ENCODE measurements around the gene NUCB2. TPM values are rescaled to one million over a fixed set of nuclear protein-coding genes. Genes with fewer than 3 reads are reported as not detected.

The NUCB2 gene
- total and polyA plus RNA-seq, 10 of the 15 experiments (the other 5 are each of a cell fraction or from before 2014, with no cell fraction given) = 16.0 to 74.1 (median 52.1) TPM

DNA sequence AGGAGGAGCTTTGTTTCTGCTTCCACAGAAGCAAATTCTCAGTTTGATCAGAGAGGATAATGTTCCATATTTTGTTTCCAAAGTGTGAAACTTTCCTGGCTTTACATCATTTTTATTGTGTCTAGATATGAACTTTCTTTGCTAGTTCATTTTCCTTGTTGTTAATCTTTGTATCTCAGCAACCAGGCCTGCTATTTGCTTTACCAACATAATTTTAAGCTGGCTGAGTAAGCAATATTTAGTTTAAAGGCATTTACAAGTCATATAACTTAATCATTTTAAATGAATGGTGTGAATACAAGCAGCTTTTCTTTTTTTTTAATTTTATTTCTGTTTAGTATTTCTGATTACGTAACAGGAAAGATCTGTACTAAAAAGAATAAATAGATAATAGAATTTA, 15.2 kb downstream of the NUCB2 start:
- RAD21 ChIA-PET (ENCODE audit: unreplicated experiment) = no interaction called here
- CTCF ChIA-PET = interaction anchor here (0.9 kb wide), 1 partner anchor 9 kb away, joined by 4 read pairs; no protein-coding TSS in a partner anchor

More for the DNA sequence above, 15.2 kb downstream of the NUCB2 start:
- Histone ChIP-seq H3K4me3 (no peak overlapping the region), H3K9ac (ENCODE audit: control insufficient read depth, insufficient read depth, low read length) (no peak overlapping the region), H3K27ac (ENCODE audit: control insufficient read depth, insufficient read depth) (no peak overlapping the region), H2AFZ (ENCODE audit: control insufficient read depth, low read depth, low read length) (no peak overlapping the region), H3K79me2 (ENCODE audit: control insufficient read depth, insufficient read depth, low read length) (no peaks in the 10 kb centered on the region), H3K27me3 (replicated peaks in 1 of 2; ENCODE audit: control insufficient read depth in 2 of 2, insufficient read depth in 2 of 2, low read length in 1 of 2) (no peaks in the 10 kb centered on the region), H4K20me1 (ENCODE audit: control insufficient read depth, insufficient read depth) (no peaks in the 10 kb centered on the region), H3K9me3 (replicated peaks; ENCODE audit: control insufficient read depth, insufficient read depth, low read length) (no peaks in the 10 kb centered on the region), H3K36me3 (ENCODE audit: control insufficient read depth in 2 of 2, insufficient read depth in 2 of 2, low read length in 1 of 2) (no peaks in the 10 kb centered on the region; a peak in 1 of 4 replicates), H3K4me1 (ENCODE audit: control insufficient read depth, insufficient read depth, low read length) (peaks cover 7% of the 10 kb centered on the region; the same call in 1 of the 2 replicates), H3K4me2 (ENCODE audit: control insufficient read depth, insufficient read depth) (no peak overlapping the region)
- in situ Hi-C loops (cut with MboI) = no loop called here
- DNase-seq (ENCODE audit: low read depth, low spot score) = no peak
- TF ChIP-seq HDAC6 (IDR thresholded peaks at IDR 0.05; ENCODE audit: unreplicated experiment) (no peak), BCL11A (IDR thresholded peaks at IDR 0.05; ENCODE audit: low read depth, low read length) (no peak), SPI1 (IDR thresholded peaks at IDR 0.05; ENCODE audit: borderline replicate concordance, insufficient read depth, low read depth, low read length) (no peak), ZBED1 (IDR thresholded peaks at IDR 0.05; ENCODE audit: borderline replicate concordance) (no peak), MYB (IDR thresholded peaks at IDR 0.05; ENCODE audit: borderline replicate concordance, low read depth, low read length) (no peak), YBX1 (IDR thresholded peaks at IDR 0.05) (no peak), RAD21 (IDR thresholded peaks at IDR 0.05; ENCODE audit: insufficient read depth, low read depth, low read length) (no peak), NR2C2 (IDR thresholded peaks at IDR 0.05; ENCODE audit: borderline replicate concordance, control insufficient read depth, insufficient read length, low read depth) (no peak), POLR2AphosphoS2 (IDR thresholded peaks at IDR 0.05; ENCODE audit: low read depth, low read length) (no peak)
- TF ChIP-seq, protein P1, sequence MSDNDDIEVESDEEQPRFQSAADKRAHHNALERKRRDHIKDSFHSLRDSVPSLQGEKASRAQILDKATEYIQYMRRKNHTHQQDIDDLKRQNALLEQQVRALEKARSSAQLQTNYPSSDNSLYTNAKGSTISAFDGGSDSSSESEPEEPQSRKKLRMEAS (IDR thresholded peaks at IDR 0.05; ENCODE audit: low read depth, low read length) = no peak
- TF ChIP-seq, protein P2, sequence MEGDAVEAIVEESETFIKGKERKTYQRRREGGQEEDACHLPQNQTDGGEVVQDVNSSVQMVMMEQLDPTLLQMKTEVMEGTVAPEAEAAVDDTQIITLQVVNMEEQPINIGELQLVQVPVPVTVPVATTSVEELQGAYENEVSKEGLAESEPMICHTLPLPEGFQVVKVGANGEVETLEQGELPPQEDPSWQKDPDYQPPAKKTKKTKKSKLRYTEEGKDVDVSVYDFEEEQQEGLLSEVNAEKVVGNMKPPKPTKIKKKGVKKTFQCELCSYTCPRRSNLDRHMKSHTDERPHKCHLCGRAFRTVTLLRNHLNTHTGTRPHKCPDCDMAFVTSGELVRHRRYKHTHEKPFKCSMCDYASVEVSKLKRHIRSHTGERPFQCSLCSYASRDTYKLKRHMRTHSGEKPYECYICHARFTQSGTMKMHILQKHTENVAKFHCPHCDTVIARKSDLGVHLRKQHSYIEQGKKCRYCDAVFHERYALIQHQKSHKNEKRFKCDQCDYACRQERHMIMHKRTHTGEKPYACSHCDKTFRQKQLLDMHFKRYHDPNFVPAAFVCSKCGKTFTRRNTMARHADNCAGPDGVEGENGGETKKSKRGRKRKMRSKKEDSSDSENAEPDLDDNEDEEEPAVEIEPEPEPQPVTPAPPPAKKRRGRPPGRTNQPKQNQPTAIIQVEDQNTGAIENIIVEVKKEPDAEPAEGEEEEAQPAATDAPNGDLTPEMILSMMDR (IDR thresholded peaks at IDR 0.05 in 2 of 3, conservative IDR thresholded peaks at IDR 0.05 in 1 of 3; ENCODE audit: control insufficient read depth in 2 of 3, extremely low read depth in 1 of 3, insufficient read depth in 1 of 3, low read depth in 3 of 3, low read length in 3 of 3) = no peak
- TF ChIP-seq, protein P3, sequence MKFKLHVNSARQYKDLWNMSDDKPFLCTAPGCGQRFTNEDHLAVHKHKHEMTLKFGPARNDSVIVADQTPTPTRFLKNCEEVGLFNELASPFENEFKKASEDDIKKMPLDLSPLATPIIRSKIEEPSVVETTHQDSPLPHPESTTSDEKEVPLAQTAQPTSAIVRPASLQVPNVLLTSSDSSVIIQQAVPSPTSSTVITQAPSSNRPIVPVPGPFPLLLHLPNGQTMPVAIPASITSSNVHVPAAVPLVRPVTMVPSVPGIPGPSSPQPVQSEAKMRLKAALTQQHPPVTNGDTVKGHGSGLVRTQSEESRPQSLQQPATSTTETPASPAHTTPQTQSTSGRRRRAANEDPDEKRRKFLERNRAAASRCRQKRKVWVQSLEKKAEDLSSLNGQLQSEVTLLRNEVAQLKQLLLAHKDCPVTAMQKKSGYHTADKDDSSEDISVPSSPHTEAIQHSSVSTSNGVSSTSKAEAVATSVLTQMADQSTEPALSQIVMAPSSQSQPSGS (IDR thresholded peaks at IDR 0.05; ENCODE audit: low read length) = no peak
- TF ChIP-seq, protein P4, sequence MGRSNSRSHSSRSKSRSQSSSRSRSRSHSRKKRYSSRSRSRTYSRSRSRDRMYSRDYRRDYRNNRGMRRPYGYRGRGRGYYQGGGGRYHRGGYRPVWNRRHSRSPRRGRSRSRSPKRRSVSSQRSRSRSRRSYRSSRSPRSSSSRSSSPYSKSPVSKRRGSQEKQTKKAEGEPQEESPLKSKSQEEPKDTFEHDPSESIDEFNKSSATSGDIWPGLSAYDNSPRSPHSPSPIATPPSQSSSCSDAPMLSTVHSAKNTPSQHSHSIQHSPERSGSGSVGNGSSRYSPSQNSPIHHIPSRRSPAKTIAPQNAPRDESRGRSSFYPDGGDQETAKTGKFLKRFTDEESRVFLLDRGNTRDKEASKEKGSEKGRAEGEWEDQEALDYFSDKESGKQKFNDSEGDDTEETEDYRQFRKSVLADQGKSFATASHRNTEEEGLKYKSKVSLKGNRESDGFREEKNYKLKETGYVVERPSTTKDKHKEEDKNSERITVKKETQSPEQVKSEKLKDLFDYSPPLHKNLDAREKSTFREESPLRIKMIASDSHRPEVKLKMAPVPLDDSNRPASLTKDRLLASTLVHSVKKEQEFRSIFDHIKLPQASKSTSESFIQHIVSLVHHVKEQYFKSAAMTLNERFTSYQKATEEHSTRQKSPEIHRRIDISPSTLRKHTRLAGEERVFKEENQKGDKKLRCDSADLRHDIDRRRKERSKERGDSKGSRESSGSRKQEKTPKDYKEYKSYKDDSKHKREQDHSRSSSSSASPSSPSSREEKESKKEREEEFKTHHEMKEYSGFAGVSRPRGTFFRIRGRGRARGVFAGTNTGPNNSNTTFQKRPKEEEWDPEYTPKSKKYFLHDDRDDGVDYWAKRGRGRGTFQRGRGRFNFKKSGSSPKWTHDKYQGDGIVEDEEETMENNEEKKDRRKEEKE (IDR thresholded peaks at IDR 0.05) = no peak
- TF ChIP-seq, protein P5, sequence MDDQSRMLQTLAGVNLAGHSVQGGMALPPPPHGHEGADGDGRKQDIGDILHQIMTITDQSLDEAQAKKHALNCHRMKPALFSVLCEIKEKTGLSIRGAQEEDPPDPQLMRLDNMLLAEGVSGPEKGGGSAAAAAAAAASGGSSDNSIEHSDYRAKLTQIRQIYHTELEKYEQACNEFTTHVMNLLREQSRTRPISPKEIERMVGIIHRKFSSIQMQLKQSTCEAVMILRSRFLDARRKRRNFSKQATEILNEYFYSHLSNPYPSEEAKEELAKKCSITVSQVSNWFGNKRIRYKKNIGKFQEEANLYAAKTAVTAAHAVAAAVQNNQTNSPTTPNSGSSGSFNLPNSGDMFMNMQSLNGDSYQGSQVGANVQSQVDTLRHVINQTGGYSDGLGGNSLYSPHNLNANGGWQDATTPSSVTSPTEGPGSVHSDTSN (IDR thresholded peaks at IDR 0.05; ENCODE audit: insufficient replicate concordance, low read depth, low read length) = no peak
- TF ChIP-seq, protein P6, sequence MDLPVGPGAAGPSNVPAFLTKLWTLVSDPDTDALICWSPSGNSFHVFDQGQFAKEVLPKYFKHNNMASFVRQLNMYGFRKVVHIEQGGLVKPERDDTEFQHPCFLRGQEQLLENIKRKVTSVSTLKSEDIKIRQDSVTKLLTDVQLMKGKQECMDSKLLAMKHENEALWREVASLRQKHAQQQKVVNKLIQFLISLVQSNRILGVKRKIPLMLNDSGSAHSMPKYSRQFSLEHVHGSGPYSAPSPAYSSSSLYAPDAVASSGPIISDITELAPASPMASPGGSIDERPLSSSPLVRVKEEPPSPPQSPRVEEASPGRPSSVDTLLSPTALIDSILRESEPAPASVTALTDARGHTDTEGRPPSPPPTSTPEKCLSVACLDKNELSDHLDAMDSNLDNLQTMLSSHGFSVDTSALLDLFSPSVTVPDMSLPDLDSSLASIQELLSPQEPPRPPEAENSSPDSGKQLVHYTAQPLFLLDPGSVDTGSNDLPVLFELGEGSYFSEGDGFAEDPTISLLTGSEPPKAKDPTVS (IDR thresholded peaks at IDR 0.05; ENCODE audit: low read depth, low read length) = no peak
- WGBS (ENCODE audit: insufficient coverage, insufficient replicate concordance, low lambda C conversion rate, missing lambda C conversion rate) = 79% methylated on average over 1 of the region's 1 CpG
- ChIA-PET SMC1A (ENCODE audit: uncharacterized antibody, unreplicated experiment) (no interaction called here), POLR2A (interaction anchor here (0.6 to 0.7 kb wide), 2 partner anchors 15 to 16 kb away, joined by 4 read pairs; no protein-coding TSS in a partner anchor)
- no peak for ATAC-seq
- no peak for FAIRE-seq
- intact Hi-C loops (cut with micrococcal nuclease; ENCODE audit: unreplicated experiment) = no loop called here
- BruUV-seq (replicated peaks) = no TSS peak

All from GM12878 (cell line).